ENCODE results near the gene USP1. TPM values are rescaled to one million over a fixed set of nuclear protein-coding genes. Genes with fewer than 3 reads are reported as not detected.

The USP1 gene
- total and polyA plus RNA-seq, 2 experiments from 2014 or later = 18.1 to 20.5 TPM

DNA sequence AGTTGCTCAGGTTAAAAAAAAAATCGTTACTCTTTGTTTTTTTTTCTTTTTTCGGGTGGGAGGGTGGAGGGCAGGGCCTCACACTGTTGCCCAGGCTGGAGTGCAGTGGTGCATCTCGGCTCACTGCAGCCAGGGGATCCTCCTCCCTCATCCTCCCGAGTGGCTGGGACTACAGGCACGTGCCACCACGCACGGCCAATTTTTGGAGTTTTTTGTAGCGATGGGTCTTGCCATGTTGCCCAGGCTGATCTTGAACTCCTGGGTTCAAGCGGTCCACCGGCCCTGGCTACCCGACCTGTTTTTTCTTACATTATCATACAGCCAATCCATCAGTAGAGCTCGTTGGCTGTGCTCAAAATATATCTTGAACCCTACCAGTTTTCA lies 2.2 kb upstream of the USP1 start:
- Histone ChIP-seq H3K27ac (peak overlapping the region; percentile 99), H3K9me3 (ENCODE audit: low read depth) (no peaks in the 10 kb centered on the region), H3K27me3 (peaks cover 4% of the 10 kb centered on the region), H3K4me3 (no peak overlapping the region), H3K4me1 (ENCODE audit: low read depth) (no peaks in the 10 kb centered on the region), H3K36me3 (no peaks in the 10 kb centered on the region)
- DNase-seq (ENCODE audit: low read depth in 1 of 2, low spot score in 1 of 2) = no peak
- TF ChIP-seq, protein P1, sequence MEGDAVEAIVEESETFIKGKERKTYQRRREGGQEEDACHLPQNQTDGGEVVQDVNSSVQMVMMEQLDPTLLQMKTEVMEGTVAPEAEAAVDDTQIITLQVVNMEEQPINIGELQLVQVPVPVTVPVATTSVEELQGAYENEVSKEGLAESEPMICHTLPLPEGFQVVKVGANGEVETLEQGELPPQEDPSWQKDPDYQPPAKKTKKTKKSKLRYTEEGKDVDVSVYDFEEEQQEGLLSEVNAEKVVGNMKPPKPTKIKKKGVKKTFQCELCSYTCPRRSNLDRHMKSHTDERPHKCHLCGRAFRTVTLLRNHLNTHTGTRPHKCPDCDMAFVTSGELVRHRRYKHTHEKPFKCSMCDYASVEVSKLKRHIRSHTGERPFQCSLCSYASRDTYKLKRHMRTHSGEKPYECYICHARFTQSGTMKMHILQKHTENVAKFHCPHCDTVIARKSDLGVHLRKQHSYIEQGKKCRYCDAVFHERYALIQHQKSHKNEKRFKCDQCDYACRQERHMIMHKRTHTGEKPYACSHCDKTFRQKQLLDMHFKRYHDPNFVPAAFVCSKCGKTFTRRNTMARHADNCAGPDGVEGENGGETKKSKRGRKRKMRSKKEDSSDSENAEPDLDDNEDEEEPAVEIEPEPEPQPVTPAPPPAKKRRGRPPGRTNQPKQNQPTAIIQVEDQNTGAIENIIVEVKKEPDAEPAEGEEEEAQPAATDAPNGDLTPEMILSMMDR (IDR thresholded peaks at IDR 0.05; ENCODE audit: low read depth, low read length) = no peak

- TF ChIP-seq, protein P1 (IDR thresholded peaks at IDR 0.05; ENCODE audit: low read depth, low read length) = no peak
- peaks cover 4% of the 10 kb centered on the region for H3K27me3 ChIP-seq
- peak overlapping the region; percentile 78 for H3K4me3 ChIP-seq
- no peak for DNase-seq (ENCODE audit: low read depth in 1 of 2, low spot score in 1 of 2)
- peak overlapping the region; percentile 99 for H3K27ac ChIP-seq
- H3K36me3 ChIP-seq = peaks cover under 1% of the 10 kb centered on the region
- H3K9me3 ChIP-seq (ENCODE audit: low read depth) = no peaks in the 10 kb centered on the region
- H3K4me1 ChIP-seq (ENCODE audit: low read depth) = no peaks in the 10 kb centered on the region
Observed at GRCh38 chr1:62435231-62436038, 1.4 kb upstream of the USP1 start.

DNA sequence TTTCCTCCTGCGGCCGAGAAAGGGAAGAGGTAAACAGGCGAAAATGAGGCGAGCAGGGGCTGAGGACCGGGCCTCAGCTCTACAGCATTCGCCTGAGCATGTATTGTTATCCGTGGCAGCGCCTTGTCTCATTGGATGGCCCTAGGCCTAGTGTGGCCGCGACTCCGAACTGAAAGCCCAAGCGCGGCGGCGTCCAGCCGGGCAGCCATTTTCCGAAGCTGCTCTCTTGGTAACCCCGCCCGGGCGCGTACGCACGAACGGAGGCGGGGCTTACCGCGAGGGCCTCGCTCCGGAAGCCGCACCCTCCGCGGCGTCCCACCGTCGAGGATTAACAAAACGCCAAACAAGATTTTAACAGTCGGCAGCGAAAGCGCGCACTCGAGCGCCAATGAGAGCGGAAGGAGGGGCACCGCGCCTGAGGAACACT lies 797 bp upstream of the USP1 start:
- peak overlapping the region; percentile 78 for H3K4me3 ChIP-seq
- DNase-seq (ENCODE audit: low read depth in 1 of 2, low spot score in 1 of 2) = no peak
- TF ChIP-seq, protein P1 (IDR thresholded peaks at IDR 0.05; ENCODE audit: low read depth, low read length) = no peak
- peaks cover 3% of the 10 kb centered on the region for H3K27me3 ChIP-seq
- no peaks in the 10 kb centered on the region for H3K9me3 ChIP-seq (ENCODE audit: low read depth)
- no peaks in the 10 kb centered on the region for H3K4me1 ChIP-seq (ENCODE audit: low read depth)
- H3K36me3 ChIP-seq = peaks cover 3% of the 10 kb centered on the region
- H3K27ac ChIP-seq = peak overlapping the region; percentile 99

- TF ChIP-seq, protein P1 (IDR thresholded peaks at IDR 0.05; ENCODE audit: low read depth, low read length) = no peak
- Histone ChIP-seq H3K27me3 (no peaks in the 10 kb centered on the region), H3K9me3 (ENCODE audit: low read depth) (no peaks in the 10 kb centered on the region), H3K4me3 (peak overlapping the region; percentile 78), H3K36me3 (peaks cover 8% of the 10 kb centered on the region), H3K4me1 (ENCODE audit: low read depth) (no peaks in the 10 kb centered on the region), H3K27ac (peak overlapping the region; percentile 99)
- DNase-seq (ENCODE audit: low read depth in 1 of 2, low spot score in 1 of 2) = peak; percentile 25 to 39
Observed at GRCh38 chr1:62437273-62437940, 558 bp downstream of the USP1 start.

- Histone ChIP-seq H3K27me3 (no peaks in the 10 kb centered on the region), H3K36me3 (peaks cover 15% of the 10 kb centered on the region), H3K4me3 (peak overlapping the region; percentile 78), H3K4me1 (ENCODE audit: low read depth) (no peaks in the 10 kb centered on the region), H3K9me3 (ENCODE audit: low read depth) (no peaks in the 10 kb centered on the region), H3K27ac (no peak overlapping the region)
- TF ChIP-seq, protein P1 (IDR thresholded peaks at IDR 0.05; ENCODE audit: low read depth, low read length) = no peak
- no peak for DNase-seq (ENCODE audit: low read depth in 1 of 2, low spot score in 1 of 2)
Observed at GRCh38 chr1:62438163-62438562, 1.3 kb downstream of the USP1 start.
